ENCODE results near the gene WDR86.

The WDR86 gene

DNA sequence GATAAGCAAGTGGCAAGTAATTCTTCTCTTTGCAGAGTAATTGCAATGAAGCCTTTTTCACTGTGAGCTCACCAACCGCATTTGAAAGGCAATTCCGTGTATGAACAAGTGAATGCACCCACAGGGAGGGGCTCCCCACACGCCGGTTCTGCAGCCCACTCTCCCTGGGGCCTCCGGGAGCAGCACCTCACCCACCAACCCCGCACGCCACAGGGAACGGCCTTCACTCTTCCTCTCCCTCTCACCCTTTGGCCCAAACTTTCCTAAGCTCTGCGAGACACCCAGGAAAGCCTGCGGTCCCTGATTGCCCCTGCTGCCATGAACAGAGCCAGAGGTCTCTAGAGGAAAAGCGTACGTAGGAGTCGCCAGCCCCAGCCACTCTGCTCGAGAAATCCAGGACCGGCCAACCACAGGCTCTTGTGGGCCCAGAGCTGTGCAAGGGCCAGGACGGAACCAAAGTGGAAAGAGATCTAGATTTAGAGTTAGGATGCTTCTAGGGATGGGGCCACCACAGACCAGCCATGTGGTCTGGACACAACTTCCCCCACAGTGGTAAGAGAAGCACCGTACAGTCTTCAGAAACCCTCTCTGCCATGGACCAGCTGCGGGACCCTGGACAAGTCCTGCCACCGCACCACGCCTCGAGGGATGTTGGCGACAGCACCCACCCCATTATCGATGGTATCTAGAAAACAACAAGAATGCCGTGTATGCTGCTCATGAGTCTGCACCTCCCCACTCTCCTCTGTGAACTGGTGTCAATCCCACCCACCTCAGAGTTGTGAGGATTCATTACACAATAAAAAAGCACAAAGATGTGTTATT is 3.6 kb downstream of the WDR86 start:
- TF ChIP-seq CTCF (IDR thresholded peaks at IDR 0.05) = no peak

GRCh38 chr7:151405588-151405987 is 4.2 kb downstream of the WDR86 start:
- TF ChIP-seq CTCF (IDR thresholded peaks at IDR 0.05) = no peak

- no peak for TF ChIP-seq CTCF (IDR thresholded peaks at IDR 0.05)
These were observed 4.8 kb downstream of the WDR86 start for GRCh38 chr7:151405056-151405455.

DNA sequence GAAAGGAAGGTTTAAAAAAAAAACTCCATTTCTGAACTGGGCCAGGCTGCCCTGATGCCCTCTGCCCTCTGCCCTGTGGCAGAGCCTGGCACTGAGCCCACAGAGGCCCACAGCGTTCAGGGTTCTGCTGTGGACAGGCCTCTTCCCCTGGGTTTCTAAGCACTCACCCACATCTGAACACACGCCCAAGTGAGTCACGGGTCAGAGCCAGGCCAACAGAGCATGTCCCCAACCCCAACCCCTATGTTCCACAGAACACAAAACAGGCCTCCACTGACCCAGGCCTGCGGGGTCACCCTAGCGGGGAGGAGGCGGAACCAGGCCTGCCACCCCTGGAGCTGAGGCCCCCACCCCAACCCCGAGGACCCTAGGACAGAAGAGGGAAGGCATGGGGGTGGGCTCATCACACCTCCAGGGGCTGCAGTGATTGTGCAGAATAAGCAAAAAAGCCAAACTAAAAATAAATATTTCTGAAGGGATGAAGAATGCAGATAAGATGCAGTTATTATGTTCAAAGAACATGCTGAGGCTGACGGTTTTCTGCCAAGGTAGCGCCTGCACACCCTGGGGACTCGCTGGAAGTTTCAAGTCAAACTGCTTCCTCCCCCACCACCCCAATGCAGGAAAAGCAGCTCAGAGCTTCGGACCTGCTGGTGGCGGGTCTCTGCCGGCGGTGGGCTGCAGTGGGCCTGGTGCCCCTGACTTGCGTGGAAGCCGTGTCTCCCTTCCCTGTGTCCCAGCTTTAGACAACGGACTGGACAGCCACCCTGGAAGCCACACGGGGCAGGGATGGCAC is 5.4 kb downstream of the WDR86 start:
- TF ChIP-seq CTCF (IDR thresholded peaks at IDR 0.05) = no peak

DNA sequence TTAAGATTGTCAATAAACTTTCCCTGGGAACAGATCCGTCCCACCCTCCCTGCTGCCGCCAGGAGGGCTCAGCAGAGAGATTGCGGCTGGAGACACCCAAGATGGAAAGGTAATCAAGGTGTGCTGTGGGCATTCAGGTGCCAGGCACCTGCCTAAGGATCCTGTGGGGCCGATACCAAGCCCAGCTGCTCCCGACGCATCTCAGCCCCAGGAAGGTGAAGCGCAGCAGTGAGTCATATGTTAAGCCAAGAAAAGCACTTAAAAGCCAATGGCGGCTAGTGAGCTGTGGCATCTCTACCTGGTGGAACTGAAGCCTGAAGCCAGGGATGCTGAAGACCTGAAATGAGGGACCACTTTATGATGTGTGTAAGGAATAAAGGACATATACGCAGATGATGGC is 6.1 kb downstream of the WDR86 start:
- no peak for TF ChIP-seq CTCF (IDR thresholded peaks at IDR 0.05)

DNA sequence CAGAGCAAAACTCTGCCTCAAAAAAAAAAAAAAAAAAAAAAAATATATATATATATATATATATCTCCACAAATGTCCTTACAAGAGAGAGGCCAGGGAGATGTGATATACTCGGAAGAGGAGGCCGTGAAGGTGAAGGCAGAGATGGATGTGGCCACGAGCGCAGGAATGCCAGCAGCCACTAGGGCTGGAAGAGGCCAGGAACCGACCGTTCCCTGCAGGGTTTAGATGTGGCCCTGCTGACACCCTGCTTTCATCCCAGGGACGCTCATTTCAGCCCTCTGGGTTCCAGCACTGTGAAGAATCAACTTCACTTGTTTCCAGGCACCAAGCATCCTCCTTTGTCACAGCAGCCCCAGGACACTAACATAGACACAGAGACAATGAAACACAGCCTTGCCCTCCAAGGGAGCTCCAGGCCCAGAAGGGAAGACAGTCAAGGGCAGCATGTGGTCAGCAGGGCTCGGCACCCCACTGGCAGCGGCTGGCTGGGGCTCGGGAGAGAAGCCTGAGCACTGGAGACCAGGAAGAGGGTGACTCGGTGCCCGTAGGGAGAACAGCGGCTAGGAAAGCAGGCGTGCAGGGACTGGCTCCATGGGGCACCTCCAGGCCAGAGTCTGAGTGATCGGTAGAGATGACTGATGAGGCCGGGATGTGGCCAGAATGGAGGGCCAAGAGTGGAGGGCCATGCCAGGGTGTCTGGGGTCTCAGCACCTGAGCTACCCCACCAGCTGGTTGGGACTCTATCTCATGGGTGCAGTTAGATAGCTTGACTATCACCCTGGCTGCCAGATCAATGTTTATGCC is 7.6 kb downstream of the WDR86 start:
- no peak for TF ChIP-seq CTCF (IDR thresholded peaks at IDR 0.05)

GRCh38 chr7:151400626-151401315 is 9.1 kb downstream of the WDR86 start:
- no peak for TF ChIP-seq CTCF (IDR thresholded peaks at IDR 0.05)

All from LNCAP (cell line).